ENCODE results near the gene RAB37. TPM values are rescaled to one million over a fixed set of nuclear protein-coding genes. Genes with fewer than 3 reads are reported as not detected.

Gene RAB37
- polyA plus RNA-seq, 1 of the 3 experiments (the other 2 are of a cell fraction), result 0.25 TPM

DNA sequence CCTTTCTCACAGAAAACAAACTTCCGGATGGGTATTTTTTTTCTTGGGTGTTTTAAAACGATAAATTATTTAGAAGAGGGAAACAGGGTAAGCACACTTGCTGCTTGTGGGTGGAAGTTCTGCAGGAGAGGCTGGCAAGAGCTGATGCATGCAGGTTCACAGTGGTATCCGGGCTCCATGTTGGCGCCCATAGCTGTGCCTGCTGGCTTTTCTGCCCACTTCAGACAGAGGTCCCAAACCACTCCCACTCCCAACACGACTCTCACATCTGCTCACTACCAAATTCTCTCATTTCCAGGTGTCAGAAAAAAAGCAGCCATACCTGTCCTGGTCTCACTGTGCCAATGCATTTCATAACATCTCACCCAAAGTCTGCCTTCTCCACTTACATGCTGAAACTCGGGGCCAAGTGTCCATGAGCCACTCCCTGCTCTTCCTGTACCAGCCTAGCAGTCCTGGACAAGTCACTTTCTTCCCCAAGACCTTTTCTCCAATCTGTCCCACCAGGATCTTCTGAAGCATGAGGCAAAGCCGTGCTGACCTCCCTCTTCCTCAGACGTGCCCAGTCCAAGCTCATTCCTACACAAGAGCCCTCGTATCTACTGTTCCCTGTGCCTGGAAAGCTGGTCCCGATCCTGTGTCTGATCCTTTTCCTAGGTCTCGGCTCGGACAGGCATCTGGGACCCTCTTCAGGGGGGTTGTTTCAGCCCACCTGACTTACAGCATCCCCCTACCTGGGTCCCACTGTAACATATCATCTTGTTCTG lies 25.8 kb upstream of the RAB37 start (continued):
- no peak for TF ChIP-seq GATA2 (CRISPR knock-in tag; IDR thresholded peaks at IDR 0.05)
- no peak for TF ChIP-seq RFX5 (IDR thresholded peaks at IDR 0.05; ENCODE audit: low read length)
- no peak for TF ChIP-seq IRF3 (IDR thresholded peaks at IDR 0.05; ENCODE audit: low read depth, low read length)

DNA sequence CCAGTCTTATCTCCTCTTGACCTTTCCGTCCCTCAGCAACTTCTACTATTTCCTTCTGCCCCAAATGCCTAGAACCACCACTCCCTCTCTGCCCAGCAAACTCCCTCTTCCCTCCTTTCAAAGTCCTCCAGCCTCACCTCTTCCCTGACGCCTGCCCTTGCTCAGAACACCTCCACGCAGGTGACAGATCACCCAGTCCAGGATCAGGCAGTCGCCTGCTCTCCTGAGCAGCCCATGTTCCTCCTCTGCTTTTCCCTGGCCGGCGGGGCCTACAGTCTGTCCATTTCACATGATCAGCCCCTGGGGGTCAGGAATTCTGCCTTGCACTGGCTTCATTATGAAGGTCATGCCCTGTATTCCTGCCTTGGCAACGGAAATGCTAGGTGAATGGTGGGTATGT lies 24.8 kb upstream of the RAB37 start:
- WGBS (ENCODE audit: low lambda C conversion rate), result 44% methylated on average over 7 of the region's 7 CpGs
- H3K9ac ChIP-seq, result no peak overlapping the region
- CTCF ChIA-PET, result no interaction called here

DNA sequence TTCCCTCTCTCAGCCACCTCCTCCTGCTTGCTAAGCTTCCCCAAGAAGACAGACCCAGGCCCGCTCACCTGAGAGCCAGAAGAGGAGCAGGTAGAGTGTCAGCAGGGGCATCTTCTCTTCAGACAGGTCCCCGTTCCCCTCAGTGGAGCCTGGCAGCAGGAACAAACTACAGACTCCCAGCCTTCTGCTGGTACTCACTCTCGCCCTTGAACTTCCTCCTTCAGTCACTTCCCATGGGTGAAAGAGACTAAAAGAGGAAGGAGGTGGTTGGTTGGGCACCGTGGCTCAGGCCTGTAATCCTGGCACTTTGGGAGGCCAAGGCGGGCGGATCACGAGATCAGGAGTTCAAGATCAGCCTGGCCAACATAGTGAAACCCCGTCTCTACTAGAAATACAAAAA lies 24.3 kb upstream of the RAB37 start, which contains the start of gene CD300LF:
Gene CD300LF, minus strand, starts transcription at position 168 of the 400 bp plus-strand sequence. Its CDS starts 57 bp downstream, at position 111.
- H4K20me1 ChIP-seq (ENCODE audit: insufficient read depth), result no peaks in the 10 kb centered on the region
- H3F3A ChIP-seq (replicated peaks; ENCODE audit: insufficient read depth), result no peaks in the 10 kb centered on the region
- 41% methylated on average over 8 of the region's 8 CpGs for WGBS (ENCODE audit: low lambda C conversion rate)
- H3K27ac ChIP-seq (ENCODE audit: low read depth in 2 of 2, low read length in 1 of 2), result no peak within 1 kb of the TSS
- H3K9ac ChIP-seq, result no peak within 1 kb of the TSS
- POLR2A ChIA-PET, result interaction anchor here (0.7 kb wide), 1 partner anchor 12 kb away, joined by 3 read pairs; no protein-coding TSS in a partner anchor
- no peak within 1 kb of the TSS for H2AFZ ChIP-seq (ENCODE audit: low read depth)
- no peak for DNase-seq
- no peaks in the 10 kb centered on the region for H3K79me2 ChIP-seq (ENCODE audit: insufficient read depth)
- CTCF ChIA-PET, result interaction anchor here (2.0 kb wide), 1 partner anchor 55 kb away, joined by 8 read pairs; no protein-coding TSS in a partner anchor
- no peak within 1 kb of the TSS for H3K4me2 ChIP-seq
- no peaks in the 10 kb centered on the region for H3K9me2 ChIP-seq
- no peaks in the 10 kb centered on the region for H3K4me1 ChIP-seq (ENCODE audit: control insufficient read depth in 1 of 2, insufficient read depth in 2 of 2, low read depth in 1 of 2, low read length in 1 of 2)
- H3K4me3 ChIP-seq (ENCODE audit: low read depth in 2 of 2, low read length in 1 of 2), result no peak within 1 kb of the TSS
- H3K27me3 ChIP-seq (ENCODE audit: insufficient read depth), result no peaks in the 10 kb centered on the region
- no peaks in the 10 kb centered on the region for H3K36me3 ChIP-seq (replicated peaks in 1 of 2; ENCODE audit: control insufficient read depth in 1 of 2, insufficient read depth in 2 of 2, low read length in 1 of 2)
- no peaks in the 10 kb centered on the region for H3K9me3 ChIP-seq
- TF ChIP-seq TEAD4 (IDR thresholded peaks at IDR 0.05; ENCODE audit: borderline replicate concordance, insufficient read depth), result no peak
- TF ChIP-seq, protein P1, sequence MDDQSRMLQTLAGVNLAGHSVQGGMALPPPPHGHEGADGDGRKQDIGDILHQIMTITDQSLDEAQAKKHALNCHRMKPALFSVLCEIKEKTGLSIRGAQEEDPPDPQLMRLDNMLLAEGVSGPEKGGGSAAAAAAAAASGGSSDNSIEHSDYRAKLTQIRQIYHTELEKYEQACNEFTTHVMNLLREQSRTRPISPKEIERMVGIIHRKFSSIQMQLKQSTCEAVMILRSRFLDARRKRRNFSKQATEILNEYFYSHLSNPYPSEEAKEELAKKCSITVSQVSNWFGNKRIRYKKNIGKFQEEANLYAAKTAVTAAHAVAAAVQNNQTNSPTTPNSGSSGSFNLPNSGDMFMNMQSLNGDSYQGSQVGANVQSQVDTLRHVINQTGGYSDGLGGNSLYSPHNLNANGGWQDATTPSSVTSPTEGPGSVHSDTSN (IDR thresholded peaks at IDR 0.05), result no peak
- TF ChIP-seq RAD21 (IDR thresholded peaks at IDR 0.05; ENCODE audit: low read length), result no peak
- TF ChIP-seq YY1 (IDR thresholded peaks at IDR 0.05; ENCODE audit: low read depth), result no peak
- TF ChIP-seq FOSL2 (IDR thresholded peaks at IDR 0.05; ENCODE audit: borderline replicate concordance, low read depth), result no peak
- TF ChIP-seq, protein P2, sequence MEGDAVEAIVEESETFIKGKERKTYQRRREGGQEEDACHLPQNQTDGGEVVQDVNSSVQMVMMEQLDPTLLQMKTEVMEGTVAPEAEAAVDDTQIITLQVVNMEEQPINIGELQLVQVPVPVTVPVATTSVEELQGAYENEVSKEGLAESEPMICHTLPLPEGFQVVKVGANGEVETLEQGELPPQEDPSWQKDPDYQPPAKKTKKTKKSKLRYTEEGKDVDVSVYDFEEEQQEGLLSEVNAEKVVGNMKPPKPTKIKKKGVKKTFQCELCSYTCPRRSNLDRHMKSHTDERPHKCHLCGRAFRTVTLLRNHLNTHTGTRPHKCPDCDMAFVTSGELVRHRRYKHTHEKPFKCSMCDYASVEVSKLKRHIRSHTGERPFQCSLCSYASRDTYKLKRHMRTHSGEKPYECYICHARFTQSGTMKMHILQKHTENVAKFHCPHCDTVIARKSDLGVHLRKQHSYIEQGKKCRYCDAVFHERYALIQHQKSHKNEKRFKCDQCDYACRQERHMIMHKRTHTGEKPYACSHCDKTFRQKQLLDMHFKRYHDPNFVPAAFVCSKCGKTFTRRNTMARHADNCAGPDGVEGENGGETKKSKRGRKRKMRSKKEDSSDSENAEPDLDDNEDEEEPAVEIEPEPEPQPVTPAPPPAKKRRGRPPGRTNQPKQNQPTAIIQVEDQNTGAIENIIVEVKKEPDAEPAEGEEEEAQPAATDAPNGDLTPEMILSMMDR (IDR thresholded peaks at IDR 0.05), result no peak
- TF ChIP-seq SIN3A (IDR thresholded peaks at IDR 0.05; ENCODE audit: borderline replicate concordance, low read depth, low read length), result no peak
- no peak for TF ChIP-seq ELF1 (IDR thresholded peaks at IDR 0.05)
- no peak for TF ChIP-seq MXI1 (IDR thresholded peaks at IDR 0.05; ENCODE audit: low read depth, low read length)
- no peak for TF ChIP-seq TCF12 (IDR thresholded peaks at IDR 0.05)

More for the DNA sequence above, 24.8 kb upstream of the RAB37 start:
- Histone ChIP-seq H3K9me3 (no peaks in the 10 kb centered on the region), H2AFZ (ENCODE audit: low read depth) (no peak overlapping the region), H3K4me1 (ENCODE audit: control insufficient read depth in 1 of 2, insufficient read depth in 2 of 2, low read depth in 1 of 2, low read length in 1 of 2) (no peaks in the 10 kb centered on the region), H3K36me3 (replicated peaks in 1 of 2; ENCODE audit: control insufficient read depth in 1 of 2, insufficient read depth in 2 of 2, low read length in 1 of 2) (no peaks in the 10 kb centered on the region), H3K4me3 (ENCODE audit: low read depth in 2 of 2, low read length in 1 of 2) (no peak overlapping the region), H3F3A (replicated peaks; ENCODE audit: insufficient read depth) (no peaks in the 10 kb centered on the region), H4K20me1 (ENCODE audit: insufficient read depth) (no peaks in the 10 kb centered on the region), H3K79me2 (ENCODE audit: insufficient read depth) (no peaks in the 10 kb centered on the region), H3K9me2 (no peaks in the 10 kb centered on the region), H3K27me3 (ENCODE audit: insufficient read depth) (no peaks in the 10 kb centered on the region), H3K4me2 (no peak overlapping the region), H3K27ac (ENCODE audit: low read depth in 2 of 2, low read length in 1 of 2) (no peak overlapping the region)
- DNase-seq, result no peak
- TF ChIP-seq, protein P3, sequence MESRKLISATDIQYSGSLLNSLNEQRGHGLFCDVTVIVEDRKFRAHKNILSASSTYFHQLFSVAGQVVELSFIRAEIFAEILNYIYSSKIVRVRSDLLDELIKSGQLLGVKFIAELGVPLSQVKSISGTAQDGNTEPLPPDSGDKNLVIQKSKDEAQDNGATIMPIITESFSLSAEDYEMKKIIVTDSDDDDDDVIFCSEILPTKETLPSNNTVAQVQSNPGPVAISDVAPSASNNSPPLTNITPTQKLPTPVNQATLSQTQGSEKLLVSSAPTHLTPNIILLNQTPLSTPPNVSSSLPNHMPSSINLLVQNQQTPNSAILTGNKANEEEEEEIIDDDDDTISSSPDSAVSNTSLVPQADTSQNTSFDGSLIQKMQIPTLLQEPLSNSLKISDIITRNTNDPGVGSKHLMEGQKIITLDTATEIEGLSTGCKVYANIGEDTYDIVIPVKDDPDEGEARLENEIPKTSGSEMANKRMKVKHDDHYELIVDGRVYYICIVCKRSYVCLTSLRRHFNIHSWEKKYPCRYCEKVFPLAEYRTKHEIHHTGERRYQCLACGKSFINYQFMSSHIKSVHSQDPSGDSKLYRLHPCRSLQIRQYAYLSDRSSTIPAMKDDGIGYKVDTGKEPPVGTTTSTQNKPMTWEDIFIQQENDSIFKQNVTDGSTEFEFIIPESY (IDR thresholded peaks at IDR 0.05; ENCODE audit: borderline replicate concordance, low read depth), result no peak
- TF ChIP-seq, protein P1 (IDR thresholded peaks at IDR 0.05), result no peak
- no peak for TF ChIP-seq RAD21 (IDR thresholded peaks at IDR 0.05; ENCODE audit: low read length)
- POLR2A ChIA-PET, result no interaction called here

All from SK-N-SH (cell line).